GM12878 (cell line): ENCODE results near the gene MLN.

Source experiments
- BACH1 ChIP-seq: fragments of 450-650 bp; IDR thresholded peaks from 2 replicates; pipeline ENCODE4 v1.6.1; 2017; ENCODE audit warnings: mild to moderate bottlenecking, borderline replicate concordance
- CREB1 ChIP-seq: IDR thresholded peaks from 2 replicates; pipeline ENCODE4 v1.6.1; 2012; ENCODE audit warnings: low read depth, mild to moderate bottlenecking, inconsistent platforms
- PAX8 ChIP-seq: fragments of 450-650 bp; IDR thresholded peaks from 2 replicates; pipeline ENCODE4 v1.6.1; 2017; ENCODE audit warnings: mild to moderate bottlenecking, moderate library complexity
- POLR2A ChIP-seq: IDR thresholded peaks from 2 replicates; pipeline ENCODE4 v1.6.1; 2011; ENCODE audit warnings: low read depth, mild to moderate bottlenecking, low read length
- RAD21 ChIP-seq: IDR thresholded peaks from 2 replicates; pipeline ENCODE4 v1.6.1; 2011; ENCODE audit warnings: mild to moderate bottlenecking, low read depth, low read length, moderate library complexity; ENCODE audit not compliant: insufficient read depth
- RB1 ChIP-seq: fragments of 450-650 bp; formaldehyde crosslinking; IDR thresholded peaks from 2 replicates; pipeline ENCODE4 v1.6.1; 2017; ENCODE audit warnings: mild to moderate bottlenecking, borderline replicate concordance
- SIX5 ChIP-seq: IDR thresholded peaks from 2 replicates; pipeline ENCODE4 v1.6.1; 2011; ENCODE audit warnings: mild to moderate bottlenecking, low read depth, low read length, moderate library complexity; ENCODE audit not compliant: severe bottlenecking
- TARDBP ChIP-seq: IDR thresholded peaks from 2 replicates; pipeline ENCODE4 v1.6.1; 2016; ENCODE audit warnings: borderline replicate concordance
- TF ChIP-seq, protein P1 (sequence below), 3 experiments: IDR thresholded peaks in 2 of 3; conservative IDR thresholded peaks in 1 of 3; 2 replicates each; pipeline ENCODE4 v1.5.1; 2011; ENCODE audit warnings: low read depth in 3 of 3, low read length in 3 of 3, mild to moderate bottlenecking in 3 of 3, control low read depth in 2 of 3, moderate library complexity in 2 of 3, inconsistent platforms in 1 of 3, mixed read lengths in 1 of 3; ENCODE audit not compliant: control insufficient read depth in 2 of 3, insufficient read depth in 1 of 3; ENCODE audit errors: extremely low read depth in 1 of 3

DNA sequence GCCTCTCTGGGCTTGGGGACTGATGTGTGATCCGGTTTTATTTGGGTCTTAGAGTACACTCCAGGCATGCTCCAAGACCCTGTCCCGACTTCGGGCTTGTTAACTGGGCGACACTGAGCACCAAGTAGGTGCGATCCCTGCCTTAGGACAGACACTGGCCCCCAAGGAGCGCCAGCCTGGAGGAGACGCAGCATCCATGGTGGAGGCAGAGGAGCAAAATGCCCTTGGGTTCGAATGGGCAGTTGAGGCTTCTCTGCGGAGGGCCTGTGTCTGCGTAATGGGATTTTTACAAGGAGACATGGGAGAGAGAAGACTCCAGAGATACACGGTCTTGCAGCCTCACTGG lies 14.3 kb downstream of the MLN start:
- no peak for TF ChIP-seq CREB1
- TF ChIP-seq, protein P1, sequence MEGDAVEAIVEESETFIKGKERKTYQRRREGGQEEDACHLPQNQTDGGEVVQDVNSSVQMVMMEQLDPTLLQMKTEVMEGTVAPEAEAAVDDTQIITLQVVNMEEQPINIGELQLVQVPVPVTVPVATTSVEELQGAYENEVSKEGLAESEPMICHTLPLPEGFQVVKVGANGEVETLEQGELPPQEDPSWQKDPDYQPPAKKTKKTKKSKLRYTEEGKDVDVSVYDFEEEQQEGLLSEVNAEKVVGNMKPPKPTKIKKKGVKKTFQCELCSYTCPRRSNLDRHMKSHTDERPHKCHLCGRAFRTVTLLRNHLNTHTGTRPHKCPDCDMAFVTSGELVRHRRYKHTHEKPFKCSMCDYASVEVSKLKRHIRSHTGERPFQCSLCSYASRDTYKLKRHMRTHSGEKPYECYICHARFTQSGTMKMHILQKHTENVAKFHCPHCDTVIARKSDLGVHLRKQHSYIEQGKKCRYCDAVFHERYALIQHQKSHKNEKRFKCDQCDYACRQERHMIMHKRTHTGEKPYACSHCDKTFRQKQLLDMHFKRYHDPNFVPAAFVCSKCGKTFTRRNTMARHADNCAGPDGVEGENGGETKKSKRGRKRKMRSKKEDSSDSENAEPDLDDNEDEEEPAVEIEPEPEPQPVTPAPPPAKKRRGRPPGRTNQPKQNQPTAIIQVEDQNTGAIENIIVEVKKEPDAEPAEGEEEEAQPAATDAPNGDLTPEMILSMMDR (IDR thresholded peaks at IDR 0.05 in 2 of 3, conservative IDR thresholded peaks at IDR 0.05 in 1 of 3; ENCODE audit: control insufficient read depth in 2 of 3, extremely low read depth in 1 of 3, insufficient read depth in 1 of 3, low read depth in 3 of 3, low read length in 3 of 3) = no peak
- TF ChIP-seq SIX5 = no peak
- TF ChIP-seq POLR2A = no peak
- no peak for TF ChIP-seq RAD21
- TF ChIP-seq RB1 = no peak
- TF ChIP-seq BACH1 = no peak
- no peak for TF ChIP-seq TARDBP
- TF ChIP-seq PAX8 = no peak
